ENCODE results near the gene TBL1Y. TPM values are rescaled to one million over a fixed set of nuclear protein-coding genes. Genes with fewer than 3 reads are reported as not detected.
"Not testable (repeated sequence)": the region's sequence is repeated elsewhere in the genome, so short reads cannot be mapped to it uniquely, and the experiment has no call there.

The TBL1Y gene
- polyA plus RNA-seq (ENCODE audit: insufficient read length): not detected

DNA sequence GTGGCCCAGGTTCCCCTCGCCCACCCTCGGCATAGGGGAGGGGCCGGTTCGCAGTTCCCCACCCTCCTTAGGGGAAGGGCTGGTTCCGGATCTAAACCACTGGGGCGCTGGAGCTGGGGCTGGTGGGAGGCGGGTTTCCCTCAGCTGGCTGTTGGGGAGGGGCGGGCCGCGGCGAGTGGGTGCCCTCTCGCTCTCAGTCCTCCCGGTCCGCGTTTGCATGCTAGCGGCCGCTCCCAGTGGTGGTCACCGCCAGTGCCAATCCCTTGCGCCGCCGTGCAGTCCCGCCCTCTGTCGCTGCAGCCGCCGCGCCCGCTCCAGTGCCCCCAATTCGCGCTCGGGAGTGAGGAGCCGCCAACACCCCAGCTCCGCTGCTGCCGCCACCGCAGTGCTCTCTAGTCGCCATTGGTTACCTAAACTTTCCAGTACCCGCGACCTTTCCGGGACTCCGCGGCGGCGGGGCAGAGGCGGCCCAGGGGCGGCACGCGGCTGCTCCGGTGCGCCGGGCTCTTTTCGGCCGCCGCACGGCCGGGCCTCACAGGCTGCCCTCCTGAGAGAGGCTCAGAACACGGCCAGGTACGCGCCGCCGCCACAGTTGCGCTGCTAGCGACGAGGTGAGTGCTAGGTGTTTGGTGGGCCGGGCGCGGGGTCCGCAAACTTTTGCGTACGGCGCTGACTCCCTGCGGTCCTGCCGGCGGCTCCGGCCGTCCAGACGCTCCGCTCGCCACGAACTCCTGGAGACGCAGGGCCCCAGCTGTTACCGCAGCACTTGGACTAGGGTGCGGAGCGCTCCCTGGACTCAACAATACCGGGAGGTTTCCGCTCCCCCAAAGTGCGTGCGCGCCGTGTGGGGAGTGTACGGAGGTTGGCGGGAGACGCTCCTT is at the start of gene TBL1Y:
TSS of gene TBL1Y (plus strand) at position 326 of the 881 bp plus-strand sequence. CDS start 114,388 bp downstream, outside the sequence.
- no peak for DNase-seq (ENCODE audit: low read depth)

DNA sequence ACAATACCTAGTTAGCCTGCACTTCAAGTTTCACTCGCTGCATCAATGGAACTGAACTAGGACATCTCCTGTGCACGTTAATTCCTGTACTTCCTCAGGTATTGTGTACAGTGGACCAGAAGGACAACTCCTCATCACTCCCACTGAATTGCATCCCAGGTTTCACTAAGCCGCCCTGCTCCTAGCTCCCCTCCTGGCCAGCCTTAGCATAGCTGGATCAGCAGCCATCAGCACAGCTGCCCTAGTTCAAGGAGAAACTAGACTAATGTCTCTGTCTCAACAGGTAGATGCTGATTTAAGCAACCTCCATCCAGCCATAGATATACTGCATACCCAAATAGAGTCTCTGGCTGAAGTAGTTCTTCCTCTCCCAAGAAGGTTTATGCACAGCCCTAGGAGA is 16.0 kb upstream of the TBL1Y start:
- no peak for DNase-seq (ENCODE audit: low read depth)

DNA sequence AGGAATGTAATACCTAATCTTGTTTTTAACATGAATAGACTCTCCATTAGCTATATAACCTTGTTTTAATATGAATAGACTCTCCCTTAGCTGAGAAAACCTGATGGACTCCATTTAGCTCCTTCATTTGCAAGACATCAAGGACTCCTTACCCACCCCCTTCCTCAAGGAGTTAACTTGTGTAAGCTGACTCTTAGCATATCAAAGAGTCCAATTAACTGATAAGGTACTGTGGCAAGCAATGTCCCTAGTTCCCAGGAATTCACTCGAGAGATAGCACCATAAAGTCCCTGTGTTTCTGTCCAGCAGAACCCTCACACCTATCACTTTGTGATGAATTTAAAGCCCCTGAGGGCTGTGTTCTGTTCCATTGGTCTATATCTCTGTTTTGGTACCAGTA is 15.3 kb upstream of the TBL1Y start:
- no peak for DNase-seq (ENCODE audit: low read depth)

- not testable (repeated sequence) for DNase-seq (ENCODE audit: low read depth)
These were observed 8.4 kb upstream of the TBL1Y start for GRCh38 chrY:6902116-6902515.

DNA sequence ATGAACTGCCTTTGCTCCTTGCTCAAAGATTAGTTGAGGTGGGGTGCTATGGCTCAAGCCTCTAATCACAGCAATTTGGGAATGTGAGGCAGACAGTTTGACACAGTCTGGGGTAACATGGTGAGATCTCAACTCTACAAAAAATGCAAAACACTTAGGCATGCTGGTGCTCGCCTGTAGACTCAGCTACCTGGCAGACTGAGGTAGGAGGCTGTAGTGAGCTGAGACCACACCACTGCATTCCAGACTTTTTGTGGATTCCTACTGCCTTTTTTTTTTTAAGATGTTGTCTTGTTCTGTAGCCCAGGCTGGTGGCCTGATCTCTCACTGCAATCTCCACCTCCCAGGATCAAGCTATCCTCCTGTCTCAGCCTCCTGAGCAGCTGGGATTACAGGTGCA is 2.9 kb upstream of the TBL1Y start:
- DNase-seq (ENCODE audit: low read depth): no peak

- not testable (repeated sequence) for DNase-seq (ENCODE audit: low read depth)
These were observed 2.5 kb upstream of the TBL1Y start for GRCh38 chrY:6908021-6908420.

DNA sequence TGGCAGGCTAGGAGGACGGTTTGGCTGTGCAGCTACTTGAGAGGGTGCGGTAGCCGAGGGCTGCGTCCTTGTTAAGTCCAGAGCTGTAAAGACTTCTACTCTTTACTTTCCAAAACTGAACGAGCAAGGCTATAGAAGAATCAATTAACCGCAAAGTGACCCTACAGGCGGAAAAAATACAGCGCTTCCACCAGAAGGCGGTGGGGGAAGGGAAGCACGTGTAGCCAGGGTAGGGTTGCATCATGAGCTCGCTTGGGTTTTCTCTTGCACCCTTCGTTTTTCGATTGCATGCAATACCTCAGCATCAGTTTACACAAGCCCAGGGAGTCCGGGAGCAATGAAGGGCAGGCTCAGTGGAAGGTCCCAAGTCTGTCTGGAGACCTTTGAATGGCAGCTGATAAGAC is 1.4 kb upstream of the TBL1Y start:
- DNase-seq (ENCODE audit: low read depth): no peak

DNA sequence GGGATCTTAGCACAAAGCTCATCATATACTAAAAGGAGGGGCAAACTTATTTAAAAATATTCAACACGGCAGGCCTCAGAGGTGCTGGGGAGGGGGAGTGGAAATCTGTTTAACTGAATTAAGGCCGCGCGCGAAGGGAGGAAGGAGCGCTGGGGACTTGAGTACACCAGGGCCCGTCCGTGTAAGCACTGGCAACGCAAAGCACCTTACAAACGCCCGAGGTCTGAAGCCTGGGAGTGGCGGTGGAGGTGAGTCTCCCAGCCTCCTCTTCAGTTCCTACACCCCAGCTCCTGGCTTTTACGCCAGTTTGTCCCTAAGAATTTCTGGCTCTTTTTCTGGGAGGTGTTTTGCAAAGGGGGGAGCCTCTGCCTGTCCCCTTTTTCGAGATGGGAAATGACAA is 641 bp upstream of the TBL1Y start:
- no peak for DNase-seq (ENCODE audit: low read depth)

DNA sequence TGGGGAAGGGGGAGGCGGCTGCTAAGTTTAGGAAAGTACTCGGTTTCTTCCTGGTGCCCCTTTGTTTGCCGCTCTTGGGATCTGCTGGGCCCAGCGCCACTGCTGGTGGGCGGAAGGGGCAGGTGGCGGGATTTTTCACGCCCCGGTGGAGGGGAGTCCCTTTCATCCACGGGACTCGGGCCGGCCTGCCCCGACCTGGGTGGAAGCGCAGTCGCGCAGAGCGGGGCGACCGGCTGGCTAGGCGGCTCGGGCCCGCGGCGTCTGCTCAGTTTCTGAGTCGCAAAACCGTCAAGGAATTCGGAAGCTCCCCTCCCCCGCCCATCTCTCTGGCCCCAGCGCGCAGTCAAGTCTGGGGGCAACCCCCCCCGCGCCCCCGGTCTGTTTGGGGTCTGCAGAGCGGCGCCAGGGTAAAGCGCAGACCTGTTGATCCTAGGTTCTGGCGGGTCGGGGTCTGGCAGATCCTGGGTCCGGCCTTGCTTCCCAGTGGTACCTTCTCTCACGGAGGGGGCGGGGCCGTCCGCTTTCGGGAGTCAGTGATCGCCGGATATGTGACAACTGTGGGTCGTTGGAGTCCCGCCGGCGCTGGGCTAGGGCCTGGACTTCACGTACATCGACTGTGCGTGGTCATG is 870 bp downstream of the TBL1Y start, which contains the start of gene AMELY:
TSS of gene AMELY (minus strand) at position 500 of the 629 bp plus-strand sequence. CDS start 39,144 bp downstream, outside the sequence.
- no peak for DNase-seq (ENCODE audit: low read depth)

- DNase-seq (ENCODE audit: low read depth): no peak
These were observed 2.9 kb downstream of the TBL1Y start for GRCh38 chrY:6913362-6913761.

DNA sequence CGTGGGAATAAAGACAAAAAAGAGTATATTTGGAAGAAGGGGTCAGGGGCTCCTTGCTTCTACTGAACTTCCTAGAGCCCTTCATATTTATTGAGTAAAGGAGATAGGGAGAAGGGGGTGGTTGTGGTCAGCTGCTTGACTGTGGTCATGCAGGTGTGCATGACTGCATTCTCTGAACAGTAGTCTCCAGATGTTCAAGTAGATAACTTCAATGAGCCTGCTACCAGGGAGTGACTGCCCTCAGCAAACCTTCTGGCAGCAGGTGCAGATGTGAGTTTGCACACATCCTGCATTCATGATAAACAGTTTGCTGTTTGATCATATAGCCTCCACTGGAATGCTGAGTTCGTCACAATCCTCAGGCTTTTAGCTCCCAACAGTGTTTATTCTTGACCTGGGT is 10.6 kb downstream of the TBL1Y start:
- DNase-seq (ENCODE audit: low read depth): no peak

DNA sequence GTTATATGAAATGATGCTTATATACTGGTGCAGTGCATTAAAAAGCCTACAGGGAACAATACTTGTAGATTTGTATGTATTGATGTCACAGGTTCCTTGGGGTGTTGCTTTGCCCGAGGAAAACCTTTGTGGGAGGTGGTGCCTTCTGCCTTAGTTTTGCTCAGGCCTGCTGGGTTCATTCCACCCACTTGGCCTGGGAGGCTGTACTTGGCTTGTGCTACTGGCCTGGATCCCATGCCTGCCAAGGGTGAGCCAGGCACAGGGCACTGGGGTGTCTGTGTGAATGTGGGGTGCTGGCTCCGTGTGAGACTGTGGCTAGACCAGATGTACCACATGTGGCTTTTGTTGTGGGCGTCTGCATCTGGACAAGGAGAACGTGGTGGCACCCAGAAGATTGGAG is 17.8 kb downstream of the TBL1Y start:
- no peak for DNase-seq (ENCODE audit: low read depth)

DNA sequence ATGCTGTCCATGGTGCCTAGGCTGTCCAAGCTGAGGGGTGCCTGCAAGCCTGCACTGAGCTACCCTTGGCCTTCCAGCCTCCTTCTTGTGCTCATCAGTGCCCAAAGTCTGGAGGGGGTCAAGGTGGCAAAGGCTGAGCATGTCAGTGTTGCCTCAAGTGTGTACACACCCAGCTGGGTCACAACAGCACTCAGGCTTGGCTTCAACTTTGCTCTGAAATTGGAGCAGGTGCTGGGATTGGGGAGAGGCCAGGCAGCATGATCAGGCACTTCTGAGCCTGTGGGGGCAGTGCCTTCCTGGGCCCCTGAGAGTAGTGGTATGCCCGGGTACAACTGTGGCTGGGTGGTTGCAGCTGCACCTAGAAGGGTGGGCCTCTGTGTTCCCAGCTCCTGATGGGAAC is 18.7 kb downstream of the TBL1Y start:
- DNase-seq (ENCODE audit: low read depth): no peak

GRCh38 chrY:6931779-6932396 is 21.4 kb downstream of the TBL1Y start:
- no peak for DNase-seq (ENCODE audit: low read depth)

GRCh38 chrY:6935497-6935896 is 25.0 kb downstream of the TBL1Y start:
- no peak for DNase-seq (ENCODE audit: low read depth)

DNA sequence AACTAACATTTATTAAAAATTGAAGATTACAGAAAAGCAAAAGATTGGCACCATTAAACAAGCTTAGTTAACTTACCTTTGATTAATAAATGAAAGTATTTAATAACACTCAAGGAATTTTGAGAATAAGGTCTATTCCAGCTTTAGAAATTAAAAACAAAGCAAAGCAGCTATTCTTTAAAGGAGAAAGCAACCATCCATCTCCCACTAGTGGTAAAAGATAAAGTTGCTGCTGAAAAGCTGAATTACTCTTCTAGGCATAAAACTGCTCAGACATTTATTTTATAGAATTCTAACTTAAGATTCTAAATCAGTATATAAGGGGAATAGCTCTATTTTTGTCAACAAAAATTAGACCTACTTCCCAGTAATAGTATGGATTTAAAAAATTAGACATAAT is 37.2 kb downstream of the TBL1Y start:
- DNase-seq (ENCODE audit: low read depth): no peak

DNA sequence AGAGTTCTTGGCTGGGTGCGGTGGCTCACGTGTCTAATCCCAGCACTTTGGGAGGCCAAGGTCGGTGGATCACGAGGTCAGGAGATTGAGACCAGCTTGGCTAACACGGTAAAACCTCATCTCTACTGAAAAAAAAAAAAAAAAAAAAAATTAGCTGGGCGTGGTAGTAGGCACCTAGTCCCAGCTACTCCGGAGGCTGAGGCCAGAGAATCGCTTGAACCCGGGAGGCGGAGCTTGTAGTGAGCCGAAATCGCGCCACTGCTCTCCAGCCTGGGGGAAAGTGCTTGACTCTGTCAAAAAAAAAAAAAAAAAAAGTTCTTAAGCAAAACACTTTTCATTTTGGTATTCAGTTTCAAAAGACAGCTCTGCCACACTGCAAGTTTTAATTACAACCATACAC is 37.9 kb downstream of the TBL1Y start:
- no peak for DNase-seq (ENCODE audit: low read depth)

DNA sequence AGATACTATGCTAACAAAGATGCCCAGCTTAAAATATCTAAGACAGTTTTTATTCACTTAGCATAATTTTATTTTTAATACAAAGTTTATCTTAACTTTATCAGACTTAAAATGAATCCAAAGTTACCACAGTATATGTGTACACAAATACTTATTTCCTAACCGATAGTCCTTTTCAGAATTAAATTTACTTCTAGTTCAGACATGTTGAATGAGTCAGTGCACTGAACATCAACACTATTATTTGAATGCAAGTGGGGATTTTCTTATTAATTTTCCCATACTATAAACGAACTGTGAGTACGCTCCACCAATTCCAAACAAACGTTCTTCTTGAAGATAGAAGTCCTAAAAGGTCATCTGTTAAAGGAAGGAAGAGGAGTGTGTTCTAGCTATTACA is 39.5 kb downstream of the TBL1Y start:
- no peak for DNase-seq (ENCODE audit: low read depth)

- DNase-seq (ENCODE audit: low read depth): no peak
These were observed 54.2 kb downstream of the TBL1Y start for GRCh38 chrY:6964732-6965131.

DNA sequence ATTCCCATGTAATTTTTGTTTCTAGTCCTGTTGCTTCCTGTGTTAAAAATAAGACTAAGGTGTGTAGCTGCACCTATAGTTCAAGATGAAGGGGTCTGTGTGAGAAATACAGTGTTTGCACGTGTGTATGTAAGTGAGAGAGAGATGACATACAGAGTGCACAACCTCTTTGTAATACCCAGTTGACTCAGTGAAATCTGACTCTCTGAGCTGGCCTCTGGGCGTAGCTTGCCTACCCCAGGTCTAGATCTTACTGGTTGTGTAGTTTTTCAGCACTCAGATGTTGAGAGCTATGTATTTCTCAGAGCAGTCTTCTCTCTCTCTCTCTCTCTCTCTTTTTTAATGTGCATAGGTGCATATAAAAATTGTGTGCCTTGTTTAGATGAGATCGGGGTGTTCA is 56.0 kb downstream of the TBL1Y start:
- no peak for DNase-seq (ENCODE audit: low read depth)

DNA sequence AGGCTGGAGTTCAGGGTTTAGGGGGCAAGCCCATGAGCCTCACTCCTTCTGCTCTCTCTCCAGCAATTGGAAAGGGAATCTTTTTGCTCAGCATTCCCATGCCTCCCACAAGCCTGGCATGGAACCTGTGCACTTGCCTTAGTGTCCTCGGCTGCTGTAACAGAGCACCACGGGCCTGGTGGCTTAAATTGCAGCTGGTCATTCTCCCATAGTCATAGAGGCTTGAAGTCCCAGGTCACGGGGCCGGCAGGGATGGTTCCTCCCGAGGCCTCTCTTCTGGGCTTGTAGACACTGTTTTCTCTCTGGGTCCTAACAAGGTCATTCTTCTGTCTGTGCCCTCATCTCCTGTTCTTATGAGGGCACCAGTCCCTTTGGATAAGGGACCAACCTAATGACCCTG is 57.2 kb downstream of the TBL1Y start:
- DNase-seq (ENCODE audit: low read depth): no peak

- no peak for DNase-seq (ENCODE audit: low read depth)
These were observed 57.7 kb downstream of the TBL1Y start for GRCh38 chrY:6968191-6968590.
